Endothelial cell of umbilical vein (primary cell): ENCODE results near the gene CCDC196. TPM values are rescaled to one million over a fixed set of nuclear protein-coding genes. Genes with fewer than 3 reads are reported as not detected.

Source experiments
- BruUV-seq: library from RNA; stranded (reverse); fragments of 400-500 nt; replicated peaks from 2 replicates; lab custom pipeline; 2021; lab: Mats Ljungman, UMichigan
- CTCF ChIA-PET: fragments of 300-600, 350-600 bp; sonication (Branson Sonifier 250); formaldehyde crosslinking; loops from one replicate; lab custom pipeline; 2021; ENCODE audit warnings: antibody characterized with exemption, inconsistent platforms; lab: Charles Lee
- POLR2A ChIA-PET: fragments of 300-600, 350-600 bp; sonication (Branson Sonifier 250); formaldehyde crosslinking; loops from one replicate; lab custom pipeline; 2021; ENCODE audit warnings: antibody characterized with exemption, inconsistent platforms; lab: Charles Lee
- DNase-seq: peaks from one replicate; pipeline ENCODE4 v3.0.0-alpha.2; 2011; ENCODE audit warnings: low read depth, low spot score
- FAIRE-seq: peaks from 2 replicates; lab custom pipeline; 2011; peaks lifted over from hg19 to GRCh38; lab: Jason Lieb, UNC
- H2AFZ ChIP-seq: 2 replicates; pipeline ENCODE4 v1.6.0; 2012; ENCODE audit warnings: low read depth, low read length, control low read depth, inconsistent platforms
- H3K27ac ChIP-seq: 2 replicates; pipeline ENCODE4 v1.5.1; 2011; ENCODE audit warnings: low read depth, mild to moderate bottlenecking, control low read depth, low read length, moderate library complexity; ENCODE audit not compliant: insufficient read depth
- H3K27me3 ChIP-seq, 2 experiments: 2 replicates each; pipeline versions ENCODE4 v1.6.0 to v1.6.1; 2011; ENCODE audit warnings: low read length in 2 of 2, mixed read lengths in 1 of 2; ENCODE audit not compliant: control insufficient read depth in 2 of 2, insufficient read depth in 2 of 2
- H3K36me3 ChIP-seq, 2 experiments: 2 replicates in 1 of 2; 3 replicates in 1 of 2; pipeline ENCODE4 v1.5.1; 2011; ENCODE audit warnings: low read length in 2 of 2, mild to moderate bottlenecking in 1 of 2, moderate library complexity in 1 of 2; ENCODE audit not compliant: control insufficient read depth in 2 of 2, insufficient read depth in 2 of 2; ENCODE audit errors: extremely low read depth in 1 of 2
- H3K4me1 ChIP-seq: 3 replicates; pipeline ENCODE4 v1.5.1; 2011; ENCODE audit warnings: mild to moderate bottlenecking, low read length; ENCODE audit not compliant: control insufficient read depth, insufficient read depth; ENCODE audit errors: extremely low read depth
- H3K4me2 ChIP-seq: 2 replicates; pipeline ENCODE4 v1.6.1; 2011; ENCODE audit warnings: low read length, control low read depth, mixed read lengths; ENCODE audit not compliant: insufficient read depth
- H3K4me3 ChIP-seq, 3 experiments: fragments of 200-600 bp in 1 of 3; sonication (generic), shearing (Covaris generic) in 1 of 3; replicated peaks in 1 of 3; 2 replicates each; pipeline ENCODE4 v1.5.1; 2011 to 2016; ENCODE audit warnings: control low read depth in 3 of 3, low read length in 3 of 3, mild to moderate bottlenecking in 2 of 3, inconsistent platforms in 1 of 3, low read depth in 1 of 3, moderate library complexity in 1 of 3; ENCODE audit not compliant: insufficient read depth in 1 of 3
- H3K79me2 ChIP-seq: 2 replicates; pipeline ENCODE4 v1.6.0; 2012; ENCODE audit warnings: low read length, inconsistent platforms; ENCODE audit not compliant: control insufficient read depth, insufficient read depth
- H3K9ac ChIP-seq: replicated peaks from 2 replicates; pipeline ENCODE3; 2011; ENCODE audit warnings: low read length, control low read depth; ENCODE audit not compliant: insufficient read depth; ENCODE audit errors: extremely low read depth
- H3K9me1 ChIP-seq: replicated peaks from 3 replicates; pipeline ENCODE4 v1.6.0; 2011; ENCODE audit warnings: mild to moderate bottlenecking, low read length; ENCODE audit not compliant: control insufficient read depth, insufficient read depth; ENCODE audit errors: extremely low read depth
- H3K9me3 ChIP-seq: replicated peaks from 2 replicates; pipeline ENCODE4 v1.5.1; 2012; ENCODE audit warnings: low read length, inconsistent platforms; ENCODE audit not compliant: control insufficient read depth, insufficient read depth
- H4K20me1 ChIP-seq: replicated peaks from 2 replicates; pipeline ENCODE3; 2011; ENCODE audit warnings: mild to moderate bottlenecking, low read length; ENCODE audit not compliant: control insufficient read depth, insufficient read depth; ENCODE audit errors: extremely low read depth
- EZH2 ChIP-seq: IDR thresholded peaks from 2 replicates; pipeline ENCODE4 v1.6.1; 2012; ENCODE audit warnings: borderline replicate concordance, low read depth, mild to moderate bottlenecking, moderate library complexity, low read length, inconsistent platforms; ENCODE audit not compliant: severe bottlenecking
- FOS ChIP-seq: IDR thresholded peaks from 2 replicates; pipeline ENCODE4 v1.6.1; 2011; ENCODE audit warnings: mild to moderate bottlenecking, low read length, moderate library complexity, borderline replicate concordance; ENCODE audit not compliant: insufficient read depth
- GATA2 ChIP-seq: IDR thresholded peaks from 2 replicates; pipeline ENCODE4 v1.7.0; 2011; ENCODE audit warnings: low read depth, mild to moderate bottlenecking, moderate library complexity, mixed read lengths, low read length; ENCODE audit not compliant: insufficient read length, insufficient read depth
- JUN ChIP-seq: IDR thresholded peaks from 2 replicates; pipeline ENCODE4 v1.6.1; 2011; ENCODE audit warnings: borderline replicate concordance, low read depth; ENCODE audit not compliant: insufficient read length, insufficient read depth
- MYC ChIP-seq: IDR thresholded peaks from one replicate; pipeline ENCODE4 v1.6.1; 2011; ENCODE audit warnings: mild to moderate bottlenecking, low read depth, low read length
- POLR2A ChIP-seq: IDR thresholded peaks from 2 replicates; pipeline ENCODE4 v1.6.1; 2012; ENCODE audit warnings: low read depth, mild to moderate bottlenecking, control low read depth, low read length
- POLR2AphosphoS5 ChIP-seq: IDR thresholded peaks from 2 replicates; pipeline ENCODE4 v1.6.1; 2012; ENCODE audit warnings: low read depth, mild to moderate bottlenecking, control low read depth, low read length, moderate library complexity; ENCODE audit not compliant: insufficient read depth
- dilution Hi-C: fragments of 300-500 bp; cut with MboI; formaldehyde crosslinking; loops from one replicate; pipeline ENCODE4 v1.15.0; 2019; ENCODE audit warnings: low sequenced_read_pairs; ENCODE audit not compliant: extremely low pct_ligation_motif_present
- intact Hi-C: fragments of 100-400 bp; cut with micrococcal nuclease; formaldehyde crosslinking; loops from one replicate; pipeline ENCODE4 v1.10.0; 2022
- polyA plus RNA-seq, 4 experiments: library from polyadenylated mRNA; depleted of rRNA in 3 of 4; stranded (reverse) in 3 of 4; unstranded in 1 of 4; fragments of >200 nt; gene quantifications; 2 replicates each; pipeline versions ENCODE4 v1.2.1 to v1.2.3, GENCODE V29; 2011 to 2012; ENCODE audit warnings: missing spikeins in 1 of 4
- total RNA-seq: library from RNA; stranded (reverse); gene quantifications from 2 replicates; pipeline ENCODE4 v1.2.3, GENCODE V29; 2021
- TF ChIP-seq, protein P1 (sequence below), 2 donors: IDR thresholded peaks; 1 replicate in 1 of 2; 2 replicates in 1 of 2; pipeline ENCODE4 v1.5.1; 2011; ENCODE audit warnings: low read length in 2 of 2, mild to moderate bottlenecking in 2 of 2, moderate library complexity in 2 of 2, control low read depth in 1 of 2, inconsistent platforms in 1 of 2, low read depth in 1 of 2; ENCODE audit not compliant: insufficient read depth in 1 of 2; ENCODE audit errors: extremely low read depth in 1 of 2
- TF ChIP-seq, protein P2 (sequence below): IDR thresholded peaks from 2 replicates; pipeline ENCODE4 v1.6.1; 2011; ENCODE audit not compliant: insufficient read depth, insufficient read length

Gene CCDC196
- total and polyA plus RNA-seq, 2 donors (not counting 3 experiments of a cell fraction or from before 2014, with no cell fraction given) = not detected

DNA sequence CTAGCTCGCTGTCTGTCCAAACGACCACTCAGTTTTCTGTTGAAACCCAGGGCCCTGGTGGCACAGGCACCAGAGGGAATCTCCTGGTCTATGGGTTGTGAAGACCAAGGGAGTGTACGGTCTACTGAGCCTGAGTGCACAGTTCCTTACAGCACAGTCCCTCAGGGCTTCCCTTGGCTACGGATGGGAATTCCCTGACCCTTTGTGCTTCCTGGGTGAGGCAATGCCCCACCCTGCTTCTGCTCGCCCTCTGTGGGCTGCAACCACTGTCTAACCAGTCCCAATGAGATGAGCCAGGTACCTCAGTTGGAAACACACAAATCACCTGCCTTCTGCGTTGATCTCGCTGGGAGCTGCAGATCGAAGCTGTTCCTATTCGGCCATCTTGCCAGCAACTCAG is 44.4 kb downstream of the CCDC196 start:
- BruUV-seq = no TSS peak
- TF ChIP-seq EZH2 = no peak
- TF ChIP-seq POLR2AphosphoS5 = no peak
- no peak for TF ChIP-seq FOS
- no peak for TF ChIP-seq JUN
- no peak for TF ChIP-seq POLR2A
- TF ChIP-seq MYC = no peak
- TF ChIP-seq, protein P1, sequence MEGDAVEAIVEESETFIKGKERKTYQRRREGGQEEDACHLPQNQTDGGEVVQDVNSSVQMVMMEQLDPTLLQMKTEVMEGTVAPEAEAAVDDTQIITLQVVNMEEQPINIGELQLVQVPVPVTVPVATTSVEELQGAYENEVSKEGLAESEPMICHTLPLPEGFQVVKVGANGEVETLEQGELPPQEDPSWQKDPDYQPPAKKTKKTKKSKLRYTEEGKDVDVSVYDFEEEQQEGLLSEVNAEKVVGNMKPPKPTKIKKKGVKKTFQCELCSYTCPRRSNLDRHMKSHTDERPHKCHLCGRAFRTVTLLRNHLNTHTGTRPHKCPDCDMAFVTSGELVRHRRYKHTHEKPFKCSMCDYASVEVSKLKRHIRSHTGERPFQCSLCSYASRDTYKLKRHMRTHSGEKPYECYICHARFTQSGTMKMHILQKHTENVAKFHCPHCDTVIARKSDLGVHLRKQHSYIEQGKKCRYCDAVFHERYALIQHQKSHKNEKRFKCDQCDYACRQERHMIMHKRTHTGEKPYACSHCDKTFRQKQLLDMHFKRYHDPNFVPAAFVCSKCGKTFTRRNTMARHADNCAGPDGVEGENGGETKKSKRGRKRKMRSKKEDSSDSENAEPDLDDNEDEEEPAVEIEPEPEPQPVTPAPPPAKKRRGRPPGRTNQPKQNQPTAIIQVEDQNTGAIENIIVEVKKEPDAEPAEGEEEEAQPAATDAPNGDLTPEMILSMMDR (IDR thresholded peaks at IDR 0.05; ENCODE audit: extremely low read depth in 1 of 2, insufficient read depth in 1 of 2, low read depth in 1 of 2, low read length in 2 of 2) = no peak
- no peak for TF ChIP-seq GATA2
- TF ChIP-seq, protein P2, sequence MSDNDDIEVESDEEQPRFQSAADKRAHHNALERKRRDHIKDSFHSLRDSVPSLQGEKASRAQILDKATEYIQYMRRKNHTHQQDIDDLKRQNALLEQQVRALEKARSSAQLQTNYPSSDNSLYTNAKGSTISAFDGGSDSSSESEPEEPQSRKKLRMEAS = no peak
- Histone ChIP-seq H3K27ac (no peak overlapping the region), H3K9me1 (no peaks in the 10 kb centered on the region), H3K4me3 (no peak overlapping the region), H3K9me3 (no peaks in the 10 kb centered on the region), H3K79me2 (no peaks in the 10 kb centered on the region), H3K9ac (no peak overlapping the region), H4K20me1 (peaks cover 2% of the 10 kb centered on the region), H3K4me1 (no peaks in the 10 kb centered on the region), H3K36me3 (no peaks in the 10 kb centered on the region), H3K4me2 (no peak overlapping the region), H3K27me3 (no peaks in the 10 kb centered on the region), H2AFZ (no peak overlapping the region)
- no peak for DNase-seq
- dilution Hi-C loops = no loop called here
- POLR2A ChIA-PET = no interaction called here
- intact Hi-C loops = no loop called here
- CTCF ChIA-PET = no interaction called here
- FAIRE-seq = no peak
